Activated T-cell treated with anti-CD3 and anti-CD28 coated beads for 1 hour (primary cell): ENCODE results near the gene SDF2L1.
"Not testable (repeated sequence)": the region's sequence is repeated elsewhere in the genome, so short reads cannot be mapped to it uniquely, and the experiment has no call there.

ENCODE experiments used
- DNase-seq: peaks from one replicate; pipeline ENCODE4 v3.0.0-alpha.2; 2020; ENCODE audit warnings: low read depth

SDF2L1 gene

GRCh38 chr22:21636629-21637218, 5.4 kb upstream of the SDF2L1 start:
- no peak for DNase-seq

DNA sequence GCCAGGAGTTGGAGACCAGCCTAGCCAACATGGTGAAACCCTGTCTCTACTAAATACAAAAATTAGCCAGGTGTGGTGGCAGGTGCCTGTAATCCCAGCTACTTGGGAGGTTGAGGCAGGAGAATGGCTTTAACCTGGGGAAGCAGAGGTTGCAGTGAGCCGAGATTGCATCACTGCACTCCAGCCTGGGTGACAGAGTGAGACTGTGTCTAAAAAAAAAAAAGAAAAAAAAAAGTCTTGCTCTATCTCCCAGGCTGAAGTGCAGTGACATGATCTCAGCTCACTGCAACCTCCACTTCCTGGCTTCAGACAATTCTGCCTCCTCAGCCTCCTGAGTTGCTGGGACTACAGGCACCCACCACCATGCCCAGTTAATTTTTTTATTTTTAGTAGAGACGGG, 4.7 kb upstream of the SDF2L1 start:
- not testable (repeated sequence) for DNase-seq

- no peak for DNase-seq
Observed at GRCh38 chr22:21639359-21639758, 2.7 kb upstream of the SDF2L1 start.

- DNase-seq: no peak
Observed at GRCh38 chr22:21640810-21641209, 1.3 kb upstream of the SDF2L1 start.

DNA sequence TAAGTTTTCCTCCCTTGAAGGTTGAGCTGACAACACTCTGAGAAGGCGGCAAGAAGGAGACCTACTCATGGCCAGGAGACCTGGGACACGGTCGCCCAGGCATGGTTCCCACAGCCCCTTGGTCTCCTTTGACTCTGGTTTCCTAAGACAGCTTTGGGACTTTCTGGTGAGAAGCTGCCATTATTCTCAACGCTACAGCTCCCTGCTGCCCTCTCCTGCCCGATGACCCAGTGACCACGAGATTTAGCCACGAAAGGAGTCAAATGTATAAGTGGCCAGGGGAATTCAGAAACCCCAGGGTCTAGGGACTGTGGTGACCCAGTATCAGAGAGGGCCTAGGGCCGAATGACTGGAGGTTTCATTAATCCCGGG, 699 bp upstream of the SDF2L1 start:
- DNase-seq: no peak

DNA sequence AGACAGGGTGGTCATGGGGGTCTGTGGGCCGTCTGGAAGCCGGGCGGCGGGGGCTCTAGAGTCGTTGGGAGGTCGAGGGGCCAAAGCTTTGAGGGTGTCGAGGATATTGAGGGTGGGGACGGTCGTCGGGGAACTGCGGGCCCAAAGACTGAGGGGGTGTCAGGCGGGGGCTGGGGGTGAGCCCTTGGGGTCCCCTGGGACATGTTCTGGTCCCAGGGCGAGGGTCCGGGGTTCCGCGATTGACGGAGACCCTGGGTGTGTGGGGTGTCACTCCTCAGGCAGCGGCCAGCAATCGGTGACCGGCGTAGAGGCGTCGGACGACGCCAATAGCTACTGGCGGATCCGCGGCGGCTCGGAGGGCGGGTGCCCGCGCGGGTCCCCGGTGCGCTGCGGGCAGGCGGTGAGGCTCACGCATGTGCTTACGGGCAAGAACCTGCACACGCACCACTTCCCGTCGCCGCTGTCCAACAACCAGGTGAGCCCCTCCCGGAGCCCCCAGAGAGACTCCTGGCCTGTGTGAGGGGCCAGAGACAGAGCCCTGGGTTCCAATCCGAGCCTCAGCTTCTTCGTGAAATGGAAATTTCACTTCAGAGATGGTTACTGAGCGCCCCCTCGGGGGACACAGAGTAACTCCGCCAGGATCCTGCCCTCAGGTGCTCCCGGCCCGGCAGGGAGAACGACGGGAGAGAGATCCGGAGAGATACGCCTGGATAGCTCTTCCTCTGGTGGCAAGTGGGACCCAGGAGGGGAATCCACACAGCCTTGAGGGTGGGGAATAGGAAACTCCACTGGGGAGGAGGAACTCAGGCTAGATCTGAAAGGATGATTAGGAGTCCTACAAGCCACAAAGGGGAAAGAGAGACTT, 714 bp downstream of the SDF2L1 start:
- peak; percentile 42 for DNase-seq

DNA sequence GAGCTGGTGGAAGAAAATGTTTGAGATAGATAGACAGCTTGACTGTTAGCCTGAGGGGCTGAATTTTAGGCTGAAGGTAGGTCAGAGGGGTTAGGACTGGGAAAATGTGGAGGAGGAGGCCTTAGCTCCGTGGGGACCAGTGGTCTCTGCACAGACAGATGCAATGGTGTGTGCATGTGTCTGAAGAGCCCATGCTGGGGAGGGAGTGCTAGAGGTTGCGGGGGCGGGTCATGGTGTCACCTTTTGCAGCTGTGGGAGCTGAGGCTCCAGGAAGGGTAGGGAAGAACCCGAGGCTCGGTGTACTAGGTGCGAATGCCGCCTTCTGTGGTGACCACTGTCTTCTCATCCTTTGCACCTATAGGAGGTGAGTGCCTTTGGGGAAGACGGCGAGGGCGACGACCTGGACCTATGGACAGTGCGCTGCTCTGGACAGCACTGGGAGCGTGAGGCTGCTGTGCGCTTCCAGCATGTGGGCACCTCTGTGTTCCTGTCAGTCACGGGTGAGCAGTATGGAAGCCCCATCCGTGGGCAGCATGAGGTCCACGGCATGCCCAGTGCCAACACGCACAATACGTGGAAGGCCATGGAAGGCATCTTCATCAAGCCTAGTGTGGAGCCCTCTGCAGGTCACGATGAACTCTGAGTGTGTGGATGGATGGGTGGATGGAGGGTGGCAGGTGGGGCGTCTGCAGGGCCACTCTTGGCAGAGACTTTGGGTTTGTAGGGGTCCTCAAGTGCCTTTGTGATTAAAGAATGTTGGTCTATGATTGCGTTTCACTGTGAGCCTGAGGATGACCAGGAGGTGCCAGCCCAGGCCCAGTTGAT, 1.6 kb downstream of the SDF2L1 start:
- no peak for DNase-seq

GRCh38 chr22:21645513-21645912, 3.4 kb downstream of the SDF2L1 start:
- not testable (repeated sequence) for DNase-seq

- peak; percentile 68 for DNase-seq
Observed at GRCh38 chr22:21646608-21647590, 4.8 kb downstream of the SDF2L1 start.

GRCh38 chr22:21650280-21650679, 8.2 kb downstream of the SDF2L1 start:
- DNase-seq: no peak

- DNase-seq: no peak
Observed at GRCh38 chr22:21650823-21651520, 8.9 kb downstream of the SDF2L1 start.

DNA sequence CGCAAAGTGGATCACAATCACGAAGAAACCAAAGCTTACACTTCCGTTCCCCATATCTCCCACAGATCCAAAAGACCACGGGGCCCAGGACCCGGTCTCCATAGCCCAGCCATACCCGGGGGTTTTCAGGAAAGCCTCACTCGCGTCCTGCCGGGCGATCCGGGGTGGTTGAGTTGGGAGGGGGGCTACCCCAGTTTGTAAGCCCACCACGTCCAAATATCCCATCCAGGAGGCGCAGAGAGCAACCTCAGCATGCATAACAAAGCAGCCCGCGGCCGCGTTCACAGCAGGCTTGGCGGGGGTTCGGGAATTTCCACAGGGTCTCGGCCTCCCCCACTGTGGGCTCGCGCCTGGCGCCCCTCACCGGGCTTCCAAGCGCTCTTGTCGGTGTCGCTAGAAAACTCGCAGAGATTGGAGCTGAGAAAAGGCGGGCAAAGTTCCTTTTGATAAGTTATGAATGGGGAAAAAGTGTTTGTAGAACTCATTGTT, 9.5 kb downstream of the SDF2L1 start:
- no peak for DNase-seq

DNA sequence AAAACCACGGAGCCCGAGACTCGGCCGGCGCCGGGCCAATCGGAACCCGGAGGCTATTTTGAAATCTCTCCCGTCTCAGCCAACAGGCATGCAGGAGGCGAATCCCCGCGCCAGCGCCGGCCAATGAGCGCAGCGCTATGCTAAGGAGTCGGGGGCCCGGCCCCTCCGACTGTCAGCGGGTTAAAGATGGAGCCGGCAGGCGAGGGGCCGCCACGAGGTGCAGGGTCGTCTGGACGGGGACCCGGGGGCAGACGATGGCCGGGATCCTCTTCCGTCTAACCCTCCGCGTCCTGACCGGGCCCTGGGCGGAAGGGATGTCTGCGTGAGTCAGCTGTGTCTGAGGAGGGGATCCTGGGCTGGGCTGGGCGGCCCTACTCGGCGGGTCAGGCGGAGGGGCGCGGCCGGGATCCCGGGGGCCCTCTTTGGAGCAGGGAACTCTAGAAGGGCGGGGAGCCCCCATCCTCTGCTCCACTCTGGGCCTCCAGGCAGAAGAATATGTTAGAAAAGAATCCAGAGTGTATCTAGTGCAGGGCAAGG, 10.0 kb downstream of the SDF2L1 start:
- DNase-seq: peak; percentile 76

DNA sequence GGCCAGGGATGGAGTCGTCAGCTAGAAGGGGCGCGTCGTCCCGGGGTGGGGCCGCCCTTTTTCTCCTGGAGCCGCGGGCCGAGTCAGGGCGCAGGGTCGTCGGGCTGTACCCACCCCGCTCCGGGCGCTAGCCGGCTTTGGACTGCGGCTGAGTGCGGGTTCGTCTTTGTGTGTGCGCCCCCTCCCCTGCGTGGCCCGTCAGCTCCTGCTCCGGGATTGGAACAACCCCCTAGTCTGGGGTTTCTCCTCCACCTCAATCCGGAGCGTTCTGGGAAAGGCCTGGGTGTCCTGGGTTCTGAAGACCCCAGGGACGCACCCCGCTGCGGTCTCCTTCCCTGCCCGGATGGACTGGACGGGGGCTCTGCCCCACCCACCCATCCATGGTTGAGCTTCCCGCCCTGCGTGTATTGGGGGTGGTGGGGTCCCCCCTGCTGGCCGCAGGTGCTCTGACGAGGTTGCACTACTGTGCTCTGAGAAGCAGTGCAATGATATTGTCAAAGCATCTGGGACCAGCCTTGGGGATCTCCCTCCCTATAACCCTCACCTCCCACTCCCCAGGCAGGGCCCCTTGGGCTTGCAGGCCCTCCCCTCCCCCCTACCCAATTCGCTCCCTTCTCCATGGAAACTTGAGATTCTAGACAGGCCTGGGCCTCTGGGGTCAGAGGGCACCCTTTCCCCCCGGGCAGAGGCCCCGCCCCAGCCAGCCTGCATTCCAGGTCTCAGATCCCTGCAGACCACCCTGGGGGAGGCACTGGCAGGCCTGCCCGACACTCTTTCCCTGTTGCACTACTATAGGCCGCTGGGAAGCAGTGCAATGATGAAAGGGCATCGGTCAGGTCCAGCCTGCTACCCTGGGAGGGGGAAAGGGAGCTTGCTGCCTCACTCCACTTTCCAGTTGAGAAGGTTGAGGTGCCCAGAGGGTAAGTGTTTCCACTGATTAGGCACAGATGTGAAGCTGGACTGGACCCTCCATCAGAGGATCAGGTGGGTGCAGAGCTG, 10.7 kb downstream of the SDF2L1 start:
- DNase-seq: no peak

DNA sequence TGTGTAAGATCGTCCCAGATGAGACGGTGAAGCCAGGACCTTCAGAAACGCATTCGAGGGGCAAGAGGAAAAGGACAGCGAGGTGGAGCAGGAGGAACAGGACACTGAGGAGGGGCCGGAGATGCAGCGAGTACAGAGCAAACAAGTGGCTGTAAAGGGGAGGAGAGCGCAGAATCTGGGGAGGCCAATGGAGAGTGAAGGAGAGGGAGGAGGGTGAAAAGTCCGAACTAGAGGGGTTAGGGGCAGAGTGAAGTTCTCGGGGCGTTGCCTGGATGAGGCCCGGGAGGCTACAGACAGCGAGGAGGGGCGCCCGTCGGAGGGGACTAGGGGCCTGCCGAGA, 14.9 kb downstream of the SDF2L1 start:
- DNase-seq: no peak

DNA sequence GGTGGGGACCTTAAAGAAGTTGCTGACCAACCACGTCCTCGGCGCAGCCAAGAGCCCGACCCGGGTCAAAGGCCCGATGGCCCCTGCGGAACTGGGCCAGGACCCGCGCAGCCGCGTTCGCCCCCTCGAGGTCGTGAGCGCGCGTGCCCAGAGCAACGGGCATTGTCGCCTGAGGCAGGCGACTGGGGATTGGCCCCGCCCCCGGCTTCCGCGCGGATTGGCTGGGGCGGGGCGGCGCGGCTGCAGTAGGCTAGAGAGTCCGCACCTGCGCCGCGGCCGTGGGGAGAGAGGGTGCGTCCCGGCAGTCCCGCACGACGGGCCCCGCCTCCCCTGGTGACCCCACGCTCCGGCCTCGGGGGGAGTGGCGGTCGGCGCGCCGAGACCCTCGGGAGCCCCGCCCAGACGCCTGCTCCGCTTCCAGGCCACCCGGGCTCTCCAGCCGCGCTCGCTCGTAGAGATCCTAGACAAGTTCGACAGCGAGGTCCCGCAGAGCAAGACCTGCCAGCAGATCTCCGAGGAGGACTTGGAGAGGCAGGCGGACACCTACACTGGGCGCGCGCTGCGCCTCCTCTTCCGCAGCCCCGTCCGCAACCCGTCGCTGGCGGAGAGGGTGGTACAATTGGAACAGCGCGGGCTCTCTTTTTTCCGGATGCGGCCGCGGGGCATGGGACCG, 15.4 kb downstream of the SDF2L1 start:
- peak; percentile 71 for DNase-seq

- no peak for DNase-seq
Observed at GRCh38 chr22:21659864-21660525, 17.9 kb downstream of the SDF2L1 start.

- no peak for DNase-seq
Observed at GRCh38 chr22:21660904-21661303, 18.8 kb downstream of the SDF2L1 start.
